NCI-H146 treated with DMSO at 0.1 percent for 48 hours (cell line): Measurements from ENCODE around the gene KIAA0753.
A peak's percentile ranks its signal among the peaks of the same experiment; 100 is the strongest.

Experiments used
- DNase-seq: peaks from one replicate; lab custom pipeline; 2025; ENCODE audit not compliant: unreplicated experiment; lab: John Stamatoyannopoulos, UW

The KIAA0753 gene

DNA sequence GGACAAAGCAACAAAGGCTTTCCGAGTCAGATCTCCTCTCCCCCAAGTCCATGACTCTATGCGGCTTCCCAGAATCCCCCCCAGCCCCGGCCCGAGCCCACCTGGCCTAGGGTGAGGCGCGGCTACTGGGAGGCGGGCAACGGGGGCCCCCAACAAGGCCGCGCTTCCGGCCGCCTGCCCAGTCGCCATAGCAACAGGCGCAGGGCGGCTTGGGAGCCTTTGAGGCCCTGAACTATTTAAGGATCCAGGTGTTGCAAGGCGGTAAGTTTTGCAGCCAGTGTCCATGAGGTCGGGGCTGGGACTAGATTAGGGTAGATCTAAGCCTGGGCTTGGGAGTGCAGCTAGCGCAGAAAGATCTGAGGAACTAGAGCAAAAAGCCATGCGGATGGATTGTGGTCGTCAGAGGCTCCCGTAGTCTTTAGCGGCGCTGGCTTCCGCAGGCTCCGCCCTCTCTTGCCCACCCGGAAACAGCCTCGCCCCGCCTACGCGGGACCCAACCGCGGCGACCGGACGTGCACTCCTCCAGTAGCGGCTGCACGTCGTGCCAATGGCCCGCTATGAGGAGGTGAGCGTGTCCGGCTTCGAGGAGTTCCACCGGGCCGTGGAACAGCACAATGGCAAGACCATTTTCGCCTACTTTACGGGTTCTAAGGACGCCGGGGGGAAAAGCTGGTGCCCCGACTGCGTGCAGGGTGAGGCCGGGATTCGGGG lies at the start of gene KIAA0753, which contains the start of gene TXNDC17:
Gene KIAA0753, minus strand, starts transcription at position 176 of the 711 bp plus-strand sequence. CDS start 5,608 bp downstream, outside the sequence.
Gene TXNDC17, plus strand, starts transcription at position 525 of the 711 bp plus-strand sequence. Its CDS starts 23 bp downstream, at position 548.
- peak; percentile 80 for DNase-seq

DNA sequence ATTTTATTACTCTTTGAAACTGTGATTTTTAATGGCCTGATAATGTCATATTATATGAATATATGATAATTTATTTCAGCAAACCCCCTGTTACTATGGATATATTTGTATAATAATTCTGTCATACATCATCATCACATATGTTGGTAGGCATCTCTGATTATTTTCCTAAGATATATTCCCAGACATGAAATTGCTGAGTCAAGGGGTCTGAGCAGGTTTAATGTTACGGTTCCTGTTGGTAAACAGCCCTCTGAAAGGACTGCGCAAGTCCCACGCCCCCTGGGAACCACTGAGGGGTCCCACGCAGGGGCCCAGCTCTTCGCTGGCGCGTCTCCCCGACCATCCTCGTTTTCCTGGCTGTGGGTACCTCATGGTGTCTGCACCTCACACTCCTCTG lies 48.4 kb upstream of the KIAA0753 start:
- no peak for DNase-seq

DNA sequence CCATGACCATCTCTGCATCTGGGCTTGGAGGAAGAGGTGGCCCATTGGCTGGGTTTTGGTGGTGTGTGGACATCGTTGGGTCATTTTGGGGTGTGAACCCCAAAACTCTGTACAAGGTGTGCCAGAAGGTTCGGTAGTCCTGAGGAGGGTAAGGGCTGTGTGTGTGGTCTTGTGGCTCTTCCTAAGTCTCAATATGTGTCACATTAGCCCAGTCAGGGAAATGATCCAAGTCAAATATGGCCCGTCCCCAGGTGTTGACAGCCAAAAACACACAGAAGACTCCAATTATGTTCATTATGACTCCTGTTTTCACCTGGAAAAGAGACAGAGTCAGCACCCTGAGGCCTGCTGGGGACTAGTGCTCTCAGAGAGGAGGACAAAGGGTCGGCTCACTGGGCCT lies 45.5 kb upstream of the KIAA0753 start:
- DNase-seq = no peak

- DNase-seq = no peak
Observed at GRCh38 chr17:6684881-6685767, 44.6 kb upstream of the KIAA0753 start.

GRCh38 chr17:6684460-6684783 lies 43.9 kb upstream of the KIAA0753 start:
- no peak for DNase-seq

DNA sequence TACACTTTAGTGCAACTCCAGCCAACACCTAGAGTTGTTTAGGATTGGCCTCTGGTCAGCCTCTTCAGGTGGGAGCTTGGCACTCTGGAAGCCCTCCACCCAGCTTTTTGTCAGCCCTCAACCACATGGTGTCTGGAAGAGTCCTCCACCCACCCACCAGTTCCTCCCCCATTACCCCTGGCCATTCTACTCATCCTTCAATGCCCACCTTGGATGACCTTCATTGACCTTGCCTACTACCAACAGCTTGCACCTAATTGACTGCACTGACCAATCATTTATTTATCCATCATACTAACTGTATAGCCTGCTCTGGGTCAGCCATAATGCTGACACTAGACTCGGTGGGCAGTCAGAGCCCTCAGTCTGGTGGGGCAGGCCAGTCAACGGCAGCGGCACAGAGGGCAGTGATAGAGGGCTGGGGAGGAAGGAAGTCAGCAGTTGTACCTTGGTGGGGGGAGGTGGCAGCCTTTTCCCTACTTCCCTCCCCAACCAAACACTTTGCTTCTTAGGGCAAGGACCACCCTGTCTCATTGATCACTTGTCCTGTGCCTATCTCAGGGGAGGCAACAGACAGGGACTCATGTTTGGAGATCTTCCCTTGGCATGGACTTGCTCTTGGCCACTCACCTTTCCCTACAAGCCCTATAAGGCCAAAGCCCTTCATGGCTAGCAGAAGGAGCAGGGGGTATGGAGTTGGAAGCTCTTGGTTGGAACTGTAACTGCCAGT lies 43.4 kb upstream of the KIAA0753 start:
- no peak for DNase-seq

GRCh38 chr17:6683081-6683684 lies 42.7 kb upstream of the KIAA0753 start:
- no peak for DNase-seq

DNA sequence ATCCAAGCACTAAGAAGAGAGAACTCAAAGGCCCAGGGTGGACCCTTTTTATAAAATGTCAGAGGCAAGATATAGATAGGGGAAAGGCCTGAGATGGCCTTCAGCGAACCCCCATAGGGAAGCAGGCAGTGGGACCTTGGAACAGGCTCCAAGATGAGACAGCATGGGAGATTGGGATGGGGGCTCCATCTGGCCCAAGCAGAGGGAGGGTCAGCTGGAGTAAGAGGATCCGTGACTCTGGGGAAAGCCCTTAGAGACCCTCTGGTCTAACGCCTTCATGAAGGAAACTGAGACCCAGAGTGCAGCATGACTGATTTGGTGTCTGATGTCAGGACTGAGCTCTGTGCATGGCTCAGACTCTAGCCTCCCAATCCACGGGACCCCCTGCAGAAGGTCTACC lies 41.8 kb upstream of the KIAA0753 start:
- no peak for DNase-seq

DNA sequence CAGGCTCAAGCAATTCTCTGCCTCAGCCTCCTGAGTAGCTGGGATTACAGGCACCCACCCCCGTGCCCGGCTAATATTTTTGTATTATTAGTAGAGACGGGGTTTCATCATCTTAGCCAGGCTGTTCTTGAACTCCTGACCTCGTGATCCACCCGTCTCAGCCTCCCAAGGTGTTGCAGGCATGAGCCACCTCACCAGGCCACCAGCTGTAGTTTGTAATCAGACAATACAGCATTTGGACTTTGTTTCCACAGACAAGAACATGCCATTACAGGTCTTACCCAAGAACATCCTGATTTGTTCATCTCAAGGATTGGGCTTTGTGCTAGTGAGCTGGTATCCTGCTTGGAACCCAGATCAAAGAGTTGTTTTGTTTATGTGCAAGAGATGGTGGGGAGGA lies 41.2 kb upstream of the KIAA0753 start:
- no peak for DNase-seq

GRCh38 chr17:6681176-6681575 lies 40.7 kb upstream of the KIAA0753 start:
- DNase-seq = no peak

DNA sequence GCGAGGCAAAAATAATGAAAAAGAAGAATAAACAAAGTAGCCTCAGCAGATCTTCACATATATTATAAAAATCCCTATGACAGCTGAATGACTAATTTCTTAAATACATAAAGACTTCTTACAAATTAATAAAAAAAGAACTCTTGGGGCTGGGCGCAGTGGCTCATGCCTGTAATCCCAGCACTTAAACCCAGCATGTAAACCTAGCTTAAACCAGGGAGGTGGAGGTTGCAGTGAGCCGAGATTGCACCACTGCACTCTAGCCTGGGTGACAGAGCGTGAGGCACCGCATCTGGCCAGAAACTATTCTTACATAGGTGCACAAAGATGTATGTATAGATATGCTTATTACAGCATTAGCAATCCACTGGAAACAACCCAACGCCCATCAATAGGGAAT lies 38.7 kb upstream of the KIAA0753 start:
- DNase-seq = no peak

- no peak for DNase-seq
Observed at GRCh38 chr17:6677946-6678345, 37.4 kb upstream of the KIAA0753 start.

- no peak for DNase-seq
Observed at GRCh38 chr17:6677158-6677831, 36.8 kb upstream of the KIAA0753 start.

DNA sequence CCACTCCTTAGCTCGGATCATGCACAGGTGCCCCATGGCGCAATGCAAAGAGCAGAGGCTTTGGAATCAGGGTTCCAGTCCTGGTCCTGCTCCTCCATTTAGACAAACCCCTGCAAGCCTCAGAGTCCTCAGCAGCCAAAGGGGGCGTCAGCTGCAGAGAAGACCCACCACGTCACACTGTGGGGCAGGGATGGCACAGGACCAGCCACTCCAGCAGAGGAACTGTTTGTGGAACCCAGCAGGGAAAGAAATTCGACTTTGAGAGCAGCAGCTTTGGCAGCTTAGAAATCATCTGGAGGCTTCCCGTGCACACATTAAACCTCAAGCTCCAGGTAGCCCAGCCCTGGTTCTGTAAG lies 36.3 kb upstream of the KIAA0753 start:
- no peak for DNase-seq

DNA sequence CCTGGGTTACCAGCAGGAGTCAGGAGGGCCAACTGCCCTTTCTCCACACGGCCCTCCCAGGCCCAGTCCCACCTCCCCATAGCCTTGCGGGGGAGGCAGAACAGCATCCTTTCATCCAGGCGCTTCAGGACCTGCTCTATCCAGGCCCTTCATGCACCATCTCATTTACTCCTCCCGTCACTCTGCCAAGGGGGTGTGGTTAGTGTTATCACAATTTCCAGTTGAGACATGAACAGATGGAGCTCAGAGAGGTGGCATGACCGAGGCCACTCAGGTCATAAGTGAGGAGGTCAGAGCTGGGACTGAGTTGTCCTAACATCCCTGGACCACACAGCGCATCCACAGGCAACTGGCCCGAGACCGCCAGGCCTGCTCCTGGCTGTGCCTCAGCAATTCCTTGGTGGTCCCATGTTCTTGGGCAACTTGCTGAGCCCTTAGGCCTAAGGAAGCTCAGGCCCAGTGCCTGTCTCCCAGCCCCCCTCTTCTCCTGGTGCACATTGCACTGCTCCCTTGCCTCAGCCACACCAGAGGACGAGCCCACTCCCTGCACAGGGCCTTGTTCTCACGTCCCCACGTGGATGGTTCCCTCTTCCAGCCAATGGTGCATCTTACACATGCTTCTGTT lies 34.8 kb upstream of the KIAA0753 start:
- DNase-seq = no peak

GRCh38 chr17:6674586-6674985 lies 34.1 kb upstream of the KIAA0753 start:
- DNase-seq = no peak

DNA sequence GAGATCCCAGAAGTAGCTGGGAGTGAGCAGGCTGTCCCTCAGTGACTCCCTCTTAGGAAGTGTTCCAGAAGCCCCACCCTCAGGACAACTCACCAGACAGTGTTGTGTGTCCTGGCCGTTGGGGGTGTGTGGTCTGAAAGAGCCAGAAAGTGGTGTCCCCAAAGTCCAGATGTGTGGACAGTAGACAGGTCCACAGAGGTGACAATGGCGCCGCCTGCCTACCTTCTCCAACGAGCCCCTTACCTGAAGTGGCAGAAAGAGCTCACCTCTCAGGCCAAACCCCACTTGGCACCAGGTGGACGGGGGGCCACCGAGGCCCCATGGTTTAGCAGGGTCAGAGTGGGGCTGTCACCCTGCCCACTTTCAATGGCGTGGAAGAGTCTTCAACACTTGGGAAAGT lies 30.9 kb upstream of the KIAA0753 start:
- no peak for DNase-seq

GRCh38 chr17:6670999-6671398 lies 30.5 kb upstream of the KIAA0753 start:
- no peak for DNase-seq

GRCh38 chr17:6670571-6670970 lies 30.1 kb upstream of the KIAA0753 start:
- no peak for DNase-seq

GRCh38 chr17:6669479-6670212 lies 29.1 kb upstream of the KIAA0753 start:
- no peak for DNase-seq
